MM.1S (cell line): ENCODE data around the gene SPATA6L.

Experiments used
- DNase-seq: peaks from one replicate; pipeline ENCODE4 v3.0.0-alpha.2; 2015
- H2AFZ ChIP-seq: fragments of 300-600 bp; sonication (generic); 2 replicates; pipeline ENCODE4 v1.6.0; 2016; ENCODE audit warnings: antibody characterized with exemption, low read length
- H3F3A ChIP-seq: fragments of 300-600 bp; sonication (generic); 2 replicates; pipeline ENCODE4 v1.6.1; 2016; ENCODE audit warnings: mild to moderate bottlenecking, antibody characterized with exemption, low read length, moderate library complexity, mixed read lengths; ENCODE audit not compliant: insufficient read depth
- H3K27ac ChIP-seq: fragments of 300-600 bp; sonication (generic); 2 replicates; pipeline ENCODE4 v1.5.1; 2016; ENCODE audit warnings: mild to moderate bottlenecking, low read length
- H3K27me3 ChIP-seq: fragments of 300-600 bp; sonication (generic); replicated peaks from 2 replicates; pipeline ENCODE4 v1.6.0; 2016; ENCODE audit warnings: low read length; ENCODE audit not compliant: insufficient read depth
- H3K36me3 ChIP-seq: fragments of 300-600 bp; sonication (generic); replicated peaks from 2 replicates; pipeline ENCODE4 v1.6.1; 2016; ENCODE audit warnings: mild to moderate bottlenecking, low read length, mixed read lengths; ENCODE audit not compliant: insufficient read depth
- H3K4me1 ChIP-seq: fragments of 300-600 bp; sonication (generic); 2 replicates; pipeline ENCODE4 v1.6.1; 2016; ENCODE audit warnings: low read length, mixed read lengths
- H3K4me2 ChIP-seq: fragments of 300-600 bp; sonication (generic); 2 replicates; pipeline ENCODE4 v1.6.0; 2016; ENCODE audit warnings: low read depth, low read length
- H3K4me3 ChIP-seq: fragments of 300-600 bp; sonication (generic); 2 replicates; pipeline ENCODE4 v1.5.1; 2016; ENCODE audit warnings: low read length, mixed read lengths
- H3K79me2 ChIP-seq: fragments of 300-600 bp; sonication (generic); 2 replicates; pipeline ENCODE4 v1.6.1; 2016; ENCODE audit warnings: mixed run types, low read length, mixed read lengths
- H3K9ac ChIP-seq: fragments of 300-600 bp; sonication (generic); 2 replicates; pipeline ENCODE4 v1.6.1; 2016; ENCODE audit warnings: low read length, mixed read lengths
- H3K9me2 ChIP-seq: fragments of 300-600 bp; sonication (generic); replicated peaks from 2 replicates; pipeline ENCODE4 v1.6.1; 2016; ENCODE audit warnings: mild to moderate bottlenecking, low read length, mixed read lengths; ENCODE audit not compliant: insufficient read depth
- H3K9me3 ChIP-seq: fragments of 300-600 bp; sonication (generic); replicated peaks from 2 replicates; pipeline ENCODE4 v1.6.1; 2016; ENCODE audit warnings: mild to moderate bottlenecking, low read length, mixed read lengths; ENCODE audit not compliant: insufficient read depth
- H4K20me1 ChIP-seq: fragments of 300-600 bp; sonication (generic); 2 replicates; pipeline ENCODE4 v1.6.1; 2016; ENCODE audit warnings: mild to moderate bottlenecking, low read length, moderate library complexity, mixed read lengths; ENCODE audit not compliant: insufficient read depth
- CTCF ChIP-seq: fragments of 300-600 bp; sonication (generic); IDR thresholded peaks from 2 replicates; pipeline ENCODE4 v1.5.1; 2016; ENCODE audit warnings: antibody characterized with exemption, low read length, mixed read lengths
- EZH2 ChIP-seq: fragments of 300-600 bp; sonication (generic); optimal IDR thresholded peaks from 2 replicates; pipeline ENCODE3; 2017; ENCODE audit warnings: low read depth, mild to moderate bottlenecking, antibody characterized with exemption, low read length, mixed read lengths
- EZH2phosphoT487 ChIP-seq: fragments of 300-600 bp; sonication (generic); IDR thresholded peaks from 2 replicates; pipeline ENCODE4 v1.6.1; 2018; ENCODE audit warnings: antibody characterized with exemption, low read length

Gene SPATA6L

DNA sequence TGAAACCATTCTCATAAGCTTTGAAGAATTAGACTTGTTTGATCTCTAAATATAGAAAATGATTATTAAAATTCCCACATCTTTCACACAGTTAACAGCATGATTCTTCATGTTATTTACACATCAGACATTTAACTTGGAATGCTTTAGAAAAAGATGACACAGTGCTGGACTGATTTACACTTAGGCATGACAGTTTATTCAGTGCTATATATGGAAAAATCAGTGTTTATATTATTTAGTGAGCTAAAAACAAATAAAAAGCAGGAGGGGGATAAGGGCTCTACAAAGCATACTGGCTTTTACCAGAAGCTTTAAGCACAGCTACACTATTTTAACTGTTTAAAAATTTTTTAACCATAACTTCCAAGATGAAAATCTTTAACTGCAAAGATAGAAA, 43.1 kb upstream of the SPATA6L start:
- H3K27ac ChIP-seq, result no peak overlapping the region
- TF ChIP-seq EZH2 (no peak), EZH2phosphoT487 (no peak), CTCF (no peak)

GRCh38 chr9:4706971-4707622, 40.8 kb upstream of the SPATA6L start:
- no peak overlapping the region for H2AFZ ChIP-seq
- no peaks in the 10 kb centered on the region for H3K79me2 ChIP-seq
- TF ChIP-seq EZH2phosphoT487 (no peak), CTCF (no peak), EZH2 (no peak)
- DNase-seq, result no peak
- H3K27ac ChIP-seq, result no peak overlapping the region
- no peak overlapping the region for H3K9ac ChIP-seq
- no peaks in the 10 kb centered on the region for H3K27me3 ChIP-seq
- H3K4me3 ChIP-seq, result no peak overlapping the region
- H4K20me1 ChIP-seq, result no peaks in the 10 kb centered on the region
- H3F3A ChIP-seq, result no peaks in the 10 kb centered on the region; the same call in 1 of the 2 replicates
- no peaks in the 10 kb centered on the region for H3K9me2 ChIP-seq
- no peaks in the 10 kb centered on the region; the same call in 1 of the 2 replicates for H3K36me3 ChIP-seq
- no peaks in the 10 kb centered on the region for H3K4me1 ChIP-seq
- H3K4me2 ChIP-seq, result no peak overlapping the region
- no peaks in the 10 kb centered on the region for H3K9me3 ChIP-seq

More for the DNA sequence above, 43.1 kb upstream of the SPATA6L start:
- no peak overlapping the region for H2AFZ ChIP-seq
- no peaks in the 10 kb centered on the region for H3K27me3 ChIP-seq
- H3K79me2 ChIP-seq, result peaks cover 6% of the 10 kb centered on the region
- no peaks in the 10 kb centered on the region; the same call in 1 of the 2 replicates for H3K36me3 ChIP-seq
- peaks cover 6% of the 10 kb centered on the region for H3K4me1 ChIP-seq
- H3K9ac ChIP-seq, result no peak overlapping the region
- no peaks in the 10 kb centered on the region for H3K9me2 ChIP-seq
- H4K20me1 ChIP-seq, result no peaks in the 10 kb centered on the region
- no peak overlapping the region for H3K4me3 ChIP-seq
- H3K4me2 ChIP-seq, result no peak overlapping the region
- H3F3A ChIP-seq, result peaks cover 3% of the 10 kb centered on the region
- no peak for DNase-seq
- H3K9me3 ChIP-seq, result no peaks in the 10 kb centered on the region

DNA sequence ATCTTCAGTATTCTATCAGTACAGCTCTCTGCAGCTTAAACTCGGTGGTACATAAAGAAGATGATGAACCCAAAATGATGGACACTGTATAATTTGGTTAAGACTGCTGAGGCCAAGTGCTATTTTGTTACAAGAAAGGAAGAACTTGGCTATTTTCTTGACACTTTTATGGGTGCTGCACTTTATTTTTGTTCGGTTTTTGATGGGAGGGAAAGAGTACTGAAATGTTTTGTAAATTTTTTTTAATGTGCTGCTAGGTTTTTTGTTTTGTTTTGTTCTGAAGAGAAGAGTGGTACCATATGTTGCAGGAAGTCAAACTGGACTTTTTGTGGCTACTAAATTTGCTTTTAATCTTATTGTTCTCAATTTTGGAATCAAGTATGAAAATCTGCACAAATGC, 39.7 kb upstream of the SPATA6L start:
- no peaks in the 10 kb centered on the region; the same call in 1 of the 2 replicates for H3F3A ChIP-seq
- H3K9me3 ChIP-seq, result no peaks in the 10 kb centered on the region
- H3K4me3 ChIP-seq, result no peak overlapping the region
- no peak overlapping the region for H3K27ac ChIP-seq
- H3K9ac ChIP-seq, result no peak overlapping the region
- DNase-seq, result no peak
- H3K4me1 ChIP-seq, result no peaks in the 10 kb centered on the region
- no peaks in the 10 kb centered on the region for H3K27me3 ChIP-seq
- H3K36me3 ChIP-seq, result no peaks in the 10 kb centered on the region; the same call in 1 of the 2 replicates
- TF ChIP-seq EZH2 (no peak), EZH2phosphoT487 (no peak), CTCF (no peak)
- no peaks in the 10 kb centered on the region for H3K9me2 ChIP-seq
- no peaks in the 10 kb centered on the region for H4K20me1 ChIP-seq
- no peaks in the 10 kb centered on the region for H3K79me2 ChIP-seq
- no peak overlapping the region for H3K4me2 ChIP-seq
- no peak overlapping the region for H2AFZ ChIP-seq
